ENCODE measurements around the gene PCBP3. TPM values are rescaled to one million over a fixed set of nuclear protein-coding genes. Genes with fewer than 3 reads are reported as not detected.

The PCBP3 gene
- total and polyA plus RNA-seq, 2 of the 8 experiments (the other 6 are each of a cell fraction or from before 2014, with no cell fraction given): 3.5 to 6.3 TPM

DNA sequence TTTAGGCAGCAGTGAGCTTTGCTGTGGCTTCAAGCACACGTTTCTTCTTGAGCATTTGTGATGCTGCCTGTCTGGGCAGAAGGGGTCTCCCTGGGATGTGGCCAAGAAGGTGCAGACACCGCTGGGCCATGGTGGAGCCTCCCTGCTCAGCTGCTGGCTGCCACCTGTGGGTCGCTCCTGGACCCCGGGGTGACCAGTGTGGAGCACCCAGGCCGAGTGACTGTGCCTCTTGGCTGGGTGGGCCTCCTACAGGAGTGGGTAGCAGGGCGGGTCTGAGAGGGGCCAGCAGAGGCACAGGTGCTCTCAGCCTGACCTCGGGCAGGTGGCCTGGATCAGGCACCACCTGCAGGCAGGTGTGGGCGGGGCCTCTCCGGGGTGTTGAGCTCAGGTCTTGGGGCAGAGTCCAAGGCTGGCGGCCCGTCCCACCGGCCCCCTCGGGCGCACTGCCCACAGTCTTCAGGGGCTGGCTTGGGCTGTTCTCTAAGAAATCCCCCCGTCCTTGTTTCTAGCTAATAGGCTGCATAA lies 296.1 kb downstream of the PCBP3 start (continued):
- TF ChIP-seq, protein P1, sequence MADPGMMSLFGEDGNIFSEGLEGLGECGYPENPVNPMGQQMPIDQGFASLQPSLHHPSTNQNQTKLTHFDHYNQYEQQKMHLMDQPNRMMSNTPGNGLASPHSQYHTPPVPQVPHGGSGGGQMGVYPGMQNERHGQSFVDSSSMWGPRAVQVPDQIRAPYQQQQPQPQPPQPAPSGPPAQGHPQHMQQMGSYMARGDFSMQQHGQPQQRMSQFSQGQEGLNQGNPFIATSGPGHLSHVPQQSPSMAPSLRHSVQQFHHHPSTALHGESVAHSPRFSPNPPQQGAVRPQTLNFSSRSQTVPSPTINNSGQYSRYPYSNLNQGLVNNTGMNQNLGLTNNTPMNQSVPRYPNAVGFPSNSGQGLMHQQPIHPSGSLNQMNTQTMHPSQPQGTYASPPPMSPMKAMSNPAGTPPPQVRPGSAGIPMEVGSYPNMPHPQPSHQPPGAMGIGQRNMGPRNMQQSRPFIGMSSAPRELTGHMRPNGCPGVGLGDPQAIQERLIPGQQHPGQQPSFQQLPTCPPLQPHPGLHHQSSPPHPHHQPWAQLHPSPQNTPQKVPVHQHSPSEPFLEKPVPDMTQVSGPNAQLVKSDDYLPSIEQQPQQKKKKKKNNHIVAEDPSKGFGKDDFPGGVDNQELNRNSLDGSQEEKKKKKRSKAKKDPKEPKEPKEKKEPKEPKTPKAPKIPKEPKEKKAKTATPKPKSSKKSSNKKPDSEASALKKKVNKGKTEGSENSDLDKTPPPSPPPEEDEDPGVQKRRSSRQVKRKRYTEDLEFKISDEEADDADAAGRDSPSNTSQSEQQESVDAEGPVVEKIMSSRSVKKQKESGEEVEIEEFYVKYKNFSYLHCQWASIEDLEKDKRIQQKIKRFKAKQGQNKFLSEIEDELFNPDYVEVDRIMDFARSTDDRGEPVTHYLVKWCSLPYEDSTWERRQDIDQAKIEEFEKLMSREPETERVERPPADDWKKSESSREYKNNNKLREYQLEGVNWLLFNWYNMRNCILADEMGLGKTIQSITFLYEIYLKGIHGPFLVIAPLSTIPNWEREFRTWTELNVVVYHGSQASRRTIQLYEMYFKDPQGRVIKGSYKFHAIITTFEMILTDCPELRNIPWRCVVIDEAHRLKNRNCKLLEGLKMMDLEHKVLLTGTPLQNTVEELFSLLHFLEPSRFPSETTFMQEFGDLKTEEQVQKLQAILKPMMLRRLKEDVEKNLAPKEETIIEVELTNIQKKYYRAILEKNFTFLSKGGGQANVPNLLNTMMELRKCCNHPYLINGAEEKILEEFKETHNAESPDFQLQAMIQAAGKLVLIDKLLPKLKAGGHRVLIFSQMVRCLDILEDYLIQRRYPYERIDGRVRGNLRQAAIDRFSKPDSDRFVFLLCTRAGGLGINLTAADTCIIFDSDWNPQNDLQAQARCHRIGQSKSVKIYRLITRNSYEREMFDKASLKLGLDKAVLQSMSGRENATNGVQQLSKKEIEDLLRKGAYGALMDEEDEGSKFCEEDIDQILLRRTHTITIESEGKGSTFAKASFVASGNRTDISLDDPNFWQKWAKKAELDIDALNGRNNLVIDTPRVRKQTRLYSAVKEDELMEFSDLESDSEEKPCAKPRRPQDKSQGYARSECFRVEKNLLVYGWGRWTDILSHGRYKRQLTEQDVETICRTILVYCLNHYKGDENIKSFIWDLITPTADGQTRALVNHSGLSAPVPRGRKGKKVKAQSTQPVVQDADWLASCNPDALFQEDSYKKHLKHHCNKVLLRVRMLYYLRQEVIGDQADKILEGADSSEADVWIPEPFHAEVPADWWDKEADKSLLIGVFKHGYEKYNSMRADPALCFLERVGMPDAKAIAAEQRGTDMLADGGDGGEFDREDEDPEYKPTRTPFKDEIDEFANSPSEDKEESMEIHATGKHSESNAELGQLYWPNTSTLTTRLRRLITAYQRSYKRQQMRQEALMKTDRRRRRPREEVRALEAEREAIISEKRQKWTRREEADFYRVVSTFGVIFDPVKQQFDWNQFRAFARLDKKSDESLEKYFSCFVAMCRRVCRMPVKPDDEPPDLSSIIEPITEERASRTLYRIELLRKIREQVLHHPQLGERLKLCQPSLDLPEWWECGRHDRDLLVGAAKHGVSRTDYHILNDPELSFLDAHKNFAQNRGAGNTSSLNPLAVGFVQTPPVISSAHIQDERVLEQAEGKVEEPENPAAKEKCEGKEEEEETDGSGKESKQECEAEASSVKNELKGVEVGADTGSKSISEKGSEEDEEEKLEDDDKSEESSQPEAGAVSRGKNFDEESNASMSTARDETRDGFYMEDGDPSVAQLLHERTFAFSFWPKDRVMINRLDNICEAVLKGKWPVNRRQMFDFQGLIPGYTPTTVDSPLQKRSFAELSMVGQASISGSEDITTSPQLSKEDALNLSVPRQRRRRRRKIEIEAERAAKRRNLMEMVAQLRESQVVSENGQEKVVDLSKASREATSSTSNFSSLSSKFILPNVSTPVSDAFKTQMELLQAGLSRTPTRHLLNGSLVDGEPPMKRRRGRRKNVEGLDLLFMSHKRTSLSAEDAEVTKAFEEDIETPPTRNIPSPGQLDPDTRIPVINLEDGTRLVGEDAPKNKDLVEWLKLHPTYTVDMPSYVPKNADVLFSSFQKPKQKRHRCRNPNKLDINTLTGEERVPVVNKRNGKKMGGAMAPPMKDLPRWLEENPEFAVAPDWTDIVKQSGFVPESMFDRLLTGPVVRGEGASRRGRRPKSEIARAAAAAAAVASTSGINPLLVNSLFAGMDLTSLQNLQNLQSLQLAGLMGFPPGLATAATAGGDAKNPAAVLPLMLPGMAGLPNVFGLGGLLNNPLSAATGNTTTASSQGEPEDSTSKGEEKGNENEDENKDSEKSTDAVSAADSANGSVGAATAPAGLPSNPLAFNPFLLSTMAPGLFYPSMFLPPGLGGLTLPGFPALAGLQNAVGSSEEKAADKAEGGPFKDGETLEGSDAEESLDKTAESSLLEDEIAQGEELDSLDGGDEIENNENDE (IDR thresholded peaks at IDR 0.05; ENCODE audit: insufficient replicate concordance, low read length): no peak
- TF ChIP-seq SP2 (IDR thresholded peaks at IDR 0.05; ENCODE audit: low read length) (no peak), SIX5 (IDR thresholded peaks at IDR 0.05; ENCODE audit: low read depth, low read length) (no peak), POU5F1 (IDR thresholded peaks at IDR 0.05; ENCODE audit: low read depth, low read length) (no peak), BACH1 (IDR thresholded peaks at IDR 0.05; ENCODE audit: low read length) (no peak), RAD21 (IDR thresholded peaks at IDR 0.05 in 1 of 2, conservative IDR thresholded peaks at IDR 0.05 in 1 of 2; ENCODE audit: low read depth in 2 of 2, low read length in 2 of 2) (no peak)
- TF ChIP-seq, protein P2, sequence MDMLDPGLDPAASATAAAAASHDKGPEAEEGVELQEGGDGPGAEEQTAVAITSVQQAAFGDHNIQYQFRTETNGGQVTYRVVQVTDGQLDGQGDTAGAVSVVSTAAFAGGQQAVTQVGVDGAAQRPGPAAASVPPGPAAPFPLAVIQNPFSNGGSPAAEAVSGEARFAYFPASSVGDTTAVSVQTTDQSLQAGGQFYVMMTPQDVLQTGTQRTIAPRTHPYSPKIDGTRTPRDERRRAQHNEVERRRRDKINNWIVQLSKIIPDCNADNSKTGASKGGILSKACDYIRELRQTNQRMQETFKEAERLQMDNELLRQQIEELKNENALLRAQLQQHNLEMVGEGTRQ (IDR thresholded peaks at IDR 0.05; ENCODE audit: low read length): no peak
- TF ChIP-seq, protein P3, sequence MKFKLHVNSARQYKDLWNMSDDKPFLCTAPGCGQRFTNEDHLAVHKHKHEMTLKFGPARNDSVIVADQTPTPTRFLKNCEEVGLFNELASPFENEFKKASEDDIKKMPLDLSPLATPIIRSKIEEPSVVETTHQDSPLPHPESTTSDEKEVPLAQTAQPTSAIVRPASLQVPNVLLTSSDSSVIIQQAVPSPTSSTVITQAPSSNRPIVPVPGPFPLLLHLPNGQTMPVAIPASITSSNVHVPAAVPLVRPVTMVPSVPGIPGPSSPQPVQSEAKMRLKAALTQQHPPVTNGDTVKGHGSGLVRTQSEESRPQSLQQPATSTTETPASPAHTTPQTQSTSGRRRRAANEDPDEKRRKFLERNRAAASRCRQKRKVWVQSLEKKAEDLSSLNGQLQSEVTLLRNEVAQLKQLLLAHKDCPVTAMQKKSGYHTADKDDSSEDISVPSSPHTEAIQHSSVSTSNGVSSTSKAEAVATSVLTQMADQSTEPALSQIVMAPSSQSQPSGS (IDR thresholded peaks at IDR 0.05; ENCODE audit: low read length): no peak
